Testis (tissue), 3 donors: ENCODE data around the gene KRTAP10-5. TPM values are rescaled to one million over a fixed set of nuclear protein-coding genes. Genes with fewer than 3 reads are reported as not detected.

Experiments
- DNase-seq: peaks from one replicate; pipeline ENCODE4 v3.0.0-alpha.2; 2019
- H3K27ac ChIP-seq, 2 donors: fragments of 200-600 bp; sonication (generic); one replicate each; pipeline ENCODE4 v1.5.1; 2019
- H3K27me3 ChIP-seq: fragments of 200-600 bp; sonication (generic); one replicate; pipeline ENCODE4 v1.5.1; 2019
- H3K36me3 ChIP-seq: fragments of 200-600 bp; sonication (generic); one replicate; pipeline ENCODE4 v1.5.1; 2017; ENCODE audit warnings: low read depth; ENCODE audit errors: missing control alignments
- H3K4me1 ChIP-seq: fragments of 200-600 bp; sonication (generic); one replicate; pipeline ENCODE4 v1.5.1; 2019
- H3K4me3 ChIP-seq, 2 donors: fragments of 200-600 bp; sonication (generic); one replicate each; pipeline ENCODE4 v1.5.1; 2017 to 2019
- H3K9me3 ChIP-seq: fragments of 200-600 bp; sonication (generic); one replicate; pipeline ENCODE4 v1.5.1; 2017
- POLR2A ChIP-seq: fragments of 450-650 bp; IDR thresholded peaks from one replicate; pipeline ENCODE4 v1.6.1; 2017; ENCODE audit warnings: antibody characterized with exemption, mild to moderate bottlenecking, moderate library complexity
- WGBS, 2 donors: methylation state at CpG; one replicate each; pipeline ENCODE4 v1.1.5; 2018; 5-methylcytosine and 5-hydroxymethylcytosine counted together
- intact Hi-C: fragments of 100-400 bp; cut with DNase I; formaldehyde crosslinking; loops from one replicate; pipeline ENCODE4 v1.15.1; 2023; ENCODE audit warnings: low total_unique reads
- polyA plus RNA-seq: library from polyadenylated mRNA; stranded (reverse); fragments of 350-450 nt; fragmentation: Illumina TruSeq; extraction: RNeasy Lipid Tissue Mini Kit (QIAGEN cat#74804); gene quantifications from one replicate; pipeline ENCODE4 v1.2.3, GENCODE V29; 2014; ENCODE audit warnings: low read depth, low replicate concordance; ENCODE audit not compliant: insufficient read depth
- total RNA-seq, 2 donors: library from RNA; depleted of rRNA; stranded (reverse); fragments of >200 nt; gene quantifications; one replicate each; pipeline ENCODE4 v1.2.3, GENCODE V29; 2016
- TF ChIP-seq, protein P1 (sequence below), 3 experiments: fragments of 450-650 bp in 2 of 3; fragments of 200-600 bp in 1 of 3; sonication (generic) in 1 of 3; IDR thresholded peaks; one replicate each; pipeline ENCODE4 v1.5.1; 2016 to 2019; ENCODE audit warnings: antibody characterized with exemption in 3 of 3, mild to moderate bottlenecking in 2 of 3, moderate library complexity in 1 of 3

KRTAP10-5 gene
- total and polyA plus RNA-seq, 3 donors from 2014 or later, result not detected

DNA sequence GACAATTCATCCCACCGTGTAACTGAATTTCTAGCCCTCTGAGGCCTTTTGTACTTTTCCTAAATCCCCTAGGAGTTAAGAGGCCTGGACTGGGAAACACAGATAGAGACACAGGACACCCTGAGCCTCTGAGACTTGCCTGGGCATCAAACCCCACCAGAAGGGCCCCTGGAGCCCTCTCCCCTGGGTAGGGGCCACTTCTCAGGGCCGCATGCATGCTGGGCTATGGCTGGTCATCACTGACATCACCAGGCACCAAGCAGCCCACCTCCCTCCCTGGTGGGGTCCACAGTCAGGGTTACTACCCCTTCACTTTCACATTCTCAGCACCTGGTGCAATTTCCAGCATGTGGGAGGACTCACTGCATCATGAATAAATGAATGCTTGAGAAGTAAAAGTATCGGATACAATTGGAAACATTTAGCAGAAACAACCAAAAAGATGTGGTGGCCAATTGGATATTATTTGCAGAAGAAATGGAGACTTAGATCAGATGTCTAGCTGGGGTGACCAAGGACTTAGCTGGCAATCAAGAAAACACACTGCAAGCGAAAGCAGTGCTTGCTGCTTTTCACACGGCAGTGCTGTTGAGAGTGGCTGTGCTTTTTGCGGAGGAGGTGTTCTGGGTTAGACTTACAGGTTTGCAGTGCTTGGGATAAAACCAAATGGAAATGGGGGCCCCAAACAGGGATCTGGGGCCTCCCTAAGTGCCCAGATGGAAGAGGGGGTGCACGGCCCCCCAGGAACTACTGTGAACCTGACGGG is 19.0 kb upstream of the KRTAP10-5 start:
- H3K27me3 ChIP-seq, result no peaks in the 10 kb centered on the region
- H3K4me1 ChIP-seq, result no peaks in the 10 kb centered on the region
- 80 to 82% methylated on average over 8 of the region's 8 CpGs for WGBS, 2 donors
- H3K9me3 ChIP-seq, result no peaks in the 10 kb centered on the region
- no peaks in the 10 kb centered on the region for H3K36me3 ChIP-seq
- no peak for TF ChIP-seq POLR2A
- TF ChIP-seq, protein P1, sequence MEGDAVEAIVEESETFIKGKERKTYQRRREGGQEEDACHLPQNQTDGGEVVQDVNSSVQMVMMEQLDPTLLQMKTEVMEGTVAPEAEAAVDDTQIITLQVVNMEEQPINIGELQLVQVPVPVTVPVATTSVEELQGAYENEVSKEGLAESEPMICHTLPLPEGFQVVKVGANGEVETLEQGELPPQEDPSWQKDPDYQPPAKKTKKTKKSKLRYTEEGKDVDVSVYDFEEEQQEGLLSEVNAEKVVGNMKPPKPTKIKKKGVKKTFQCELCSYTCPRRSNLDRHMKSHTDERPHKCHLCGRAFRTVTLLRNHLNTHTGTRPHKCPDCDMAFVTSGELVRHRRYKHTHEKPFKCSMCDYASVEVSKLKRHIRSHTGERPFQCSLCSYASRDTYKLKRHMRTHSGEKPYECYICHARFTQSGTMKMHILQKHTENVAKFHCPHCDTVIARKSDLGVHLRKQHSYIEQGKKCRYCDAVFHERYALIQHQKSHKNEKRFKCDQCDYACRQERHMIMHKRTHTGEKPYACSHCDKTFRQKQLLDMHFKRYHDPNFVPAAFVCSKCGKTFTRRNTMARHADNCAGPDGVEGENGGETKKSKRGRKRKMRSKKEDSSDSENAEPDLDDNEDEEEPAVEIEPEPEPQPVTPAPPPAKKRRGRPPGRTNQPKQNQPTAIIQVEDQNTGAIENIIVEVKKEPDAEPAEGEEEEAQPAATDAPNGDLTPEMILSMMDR (IDR thresholded peaks at IDR 0.05), result no peak
- no peak overlapping the region for H3K27ac ChIP-seq
- DNase-seq, result no peak
- no peak overlapping the region for H3K4me3 ChIP-seq
- intact Hi-C loops, result no loop called here

DNA sequence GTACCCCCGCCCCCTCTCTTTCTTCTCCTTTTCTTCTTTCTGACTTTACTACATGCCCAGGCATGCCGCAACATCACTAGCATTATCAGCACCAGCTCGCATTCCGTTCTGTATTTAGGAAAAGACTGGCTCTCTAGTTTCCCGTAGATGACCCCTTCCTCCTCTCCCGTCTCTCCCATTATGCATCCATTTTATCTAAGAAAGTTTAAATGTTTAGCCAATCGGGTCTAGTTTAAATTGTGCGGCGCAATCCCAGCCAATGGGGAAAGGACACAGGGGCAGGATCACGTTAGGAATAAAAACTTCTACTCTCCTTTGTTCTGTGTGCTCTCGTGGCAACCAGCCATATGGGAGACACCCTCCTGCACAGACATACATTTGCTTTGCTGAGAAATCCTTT is 17.7 kb upstream of the KRTAP10-5 start:
- TF ChIP-seq, protein P1 (IDR thresholded peaks at IDR 0.05), result no peak
- no peak for TF ChIP-seq POLR2A
- WGBS, 2 donors, result 73 to 79% methylated on average over 11 of the region's 11 CpGs
- no peak for DNase-seq
- Histone ChIP-seq H3K36me3 (no peaks in the 10 kb centered on the region), H3K27me3 (no peaks in the 10 kb centered on the region), H3K4me3 (no peak overlapping the region), H3K9me3 (no peaks in the 10 kb centered on the region), H3K4me1 (no peaks in the 10 kb centered on the region), H3K27ac (no peak overlapping the region)
- intact Hi-C loops, result no loop called here

DNA sequence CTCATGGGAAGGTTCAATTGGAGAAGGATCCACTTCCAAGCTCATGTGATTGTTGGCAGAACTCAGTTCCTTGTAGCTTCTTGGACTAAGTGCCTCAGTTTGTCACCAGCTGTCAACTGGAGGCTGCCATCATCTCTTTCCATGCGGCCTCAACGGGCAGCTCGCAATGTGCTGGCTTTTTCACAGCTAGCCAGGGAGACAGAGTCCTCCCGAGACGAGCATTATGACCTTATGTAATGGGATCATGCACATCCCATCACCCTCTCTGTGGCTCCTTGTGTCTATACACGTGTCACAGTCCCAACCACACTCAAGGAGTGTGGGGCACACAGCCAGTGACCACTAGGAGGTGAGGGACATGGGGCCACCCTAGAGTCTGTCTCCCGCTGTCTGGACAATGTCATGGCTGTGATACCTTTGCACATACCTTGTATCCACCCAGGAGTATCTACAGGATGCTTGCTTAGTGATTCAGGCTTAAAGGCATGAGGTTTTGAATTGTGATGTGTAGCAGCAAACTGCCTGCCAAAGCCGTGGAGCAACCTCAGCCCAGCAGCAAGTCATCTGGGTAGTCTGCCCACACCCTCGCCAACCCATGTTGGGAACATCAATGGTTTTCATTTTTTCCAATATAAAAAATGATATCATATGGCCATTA is 15.8 kb upstream of the KRTAP10-5 start:
- H3K4me3 ChIP-seq, result no peak overlapping the region
- TF ChIP-seq, protein P1 (IDR thresholded peaks at IDR 0.05), result no peak
- TF ChIP-seq POLR2A, result no peak
- DNase-seq, result no peak

DNA sequence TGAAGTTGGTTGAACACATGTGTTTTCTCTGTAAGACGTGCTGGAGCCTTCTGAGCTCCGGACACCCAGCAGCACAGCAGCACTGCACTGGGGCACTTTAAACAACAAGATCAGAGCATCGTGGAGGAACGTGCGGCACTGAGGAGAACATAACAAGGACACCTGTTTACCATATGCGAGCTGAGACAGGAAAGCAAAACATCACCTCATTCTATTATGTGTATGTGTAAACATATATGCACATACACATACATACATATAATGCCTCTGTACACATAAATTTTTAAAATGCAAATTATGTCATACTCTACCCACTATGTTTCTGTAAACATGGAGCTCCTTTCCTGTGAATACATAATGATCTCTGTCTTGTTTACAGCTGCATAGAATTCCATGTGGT is 15.1 kb upstream of the KRTAP10-5 start:
- TF ChIP-seq, protein P1 (IDR thresholded peaks at IDR 0.05), result no peak
- no peak overlapping the region for H3K27ac ChIP-seq
- H3K9me3 ChIP-seq, result no peaks in the 10 kb centered on the region
- no peaks in the 10 kb centered on the region for H3K27me3 ChIP-seq
- H3K4me3 ChIP-seq, result no peak overlapping the region
- DNase-seq, result no peak
- H3K4me1 ChIP-seq, result no peaks in the 10 kb centered on the region
- intact Hi-C loops, result no loop called here
- WGBS, 2 donors, result 76 to 87% methylated on average over 6 of the region's 6 CpGs
- H3K36me3 ChIP-seq, result no peaks in the 10 kb centered on the region

More for the DNA sequence above, 15.8 kb upstream of the KRTAP10-5 start:
- H3K9me3 ChIP-seq, result no peaks in the 10 kb centered on the region
- no peaks in the 10 kb centered on the region for H3K36me3 ChIP-seq
- 70 to 86% methylated on average over 9 of the region's 9 CpGs for WGBS, 2 donors
- H3K27me3 ChIP-seq, result no peaks in the 10 kb centered on the region
- H3K4me1 ChIP-seq, result no peaks in the 10 kb centered on the region
- no peak overlapping the region for H3K27ac ChIP-seq
- intact Hi-C loops, result no loop called here
